Small intestine (tissue), 7 donors: ENCODE results near the gene SCT. TPM values are rescaled to one million over a fixed set of nuclear protein-coding genes. Genes with fewer than 3 reads are reported as not detected.

Experiments used
- DNase-seq, 2 donors: peaks; one replicate each; pipeline versions ENCODE4 v3.0.0 to v3.0.0-alpha.2; 2013
- FAIRE-seq: peaks from 2 replicates; lab custom pipeline; 2012; peaks lifted over from hg19 to GRCh38; lab: Jason Lieb, UNC
- H3K27ac ChIP-seq, 3 donors: one replicate each; pipeline ENCODE4 v1.5.1; 2013; ENCODE audit warnings: low read length in 2 of 3, mild to moderate bottlenecking in 2 of 3, control low read depth in 1 of 3, inconsistent platforms in 1 of 3, low read depth in 1 of 3, moderate library complexity in 1 of 3
- H3K27me3 ChIP-seq, 3 donors: one replicate each; pipeline ENCODE4 v1.6.1; 2013; ENCODE audit warnings: low read length in 3 of 3, inconsistent platforms in 1 of 3; ENCODE audit not compliant: control insufficient read depth in 3 of 3, insufficient read depth in 3 of 3
- H3K36me3 ChIP-seq, 3 donors: one replicate each; pipeline ENCODE4 v1.6.1; 2013; ENCODE audit warnings: low read length in 3 of 3, inconsistent platforms in 1 of 3, low read depth in 1 of 3, mild to moderate bottlenecking in 1 of 3, moderate library complexity in 1 of 3; ENCODE audit not compliant: control insufficient read depth in 3 of 3, insufficient read depth in 2 of 3
- H3K4me1 ChIP-seq, 3 donors: one replicate each; pipeline ENCODE4 v1.6.1; 2013; ENCODE audit warnings: low read length in 2 of 3, inconsistent platforms in 1 of 3, low read depth in 1 of 3, mild to moderate bottlenecking in 1 of 3, moderate library complexity in 1 of 3; ENCODE audit not compliant: control insufficient read depth in 3 of 3, insufficient read depth in 2 of 3
- H3K4me3 ChIP-seq, 3 donors: one replicate each; pipeline ENCODE4 v1.5.1; 2013; ENCODE audit warnings: low read length in 3 of 3, control low read depth in 1 of 3, inconsistent platforms in 1 of 3, low read depth in 1 of 3, mild to moderate bottlenecking in 1 of 3, moderate library complexity in 1 of 3
- H3K9me3 ChIP-seq, 2 donors: one replicate each; pipeline ENCODE4 v1.6.1; 2013; ENCODE audit warnings: low read depth in 1 of 2, low read length in 1 of 2; ENCODE audit not compliant: control insufficient read depth in 2 of 2, insufficient read depth in 1 of 2
- WGBS, 3 donors: extraction: QIAGEN DNeasy Blood & Tissue Kit; methylation state at CpG; one replicate each; pipeline ENCODE4 v1.1.7; 2013; 5-methylcytosine and 5-hydroxymethylcytosine counted together
- polyA plus RNA-seq, 4 donors: library from polyadenylated mRNA; stranded (reverse) in 3 of 4; unstranded in 1 of 4; fragments of 200-250 nt in 3 of 4; fragments of 120-200 nt in 1 of 4; gene quantifications; one replicate each; pipeline versions ENCODE4 v1.2.1 to v1.2.3, GENCODE V29; 2013
- donor health status: healthy with polysubstance abuse.
- donor health status: control.
- donor health status: control.
- donor health status: Bipolar disorder and iron deficiency.
- donor health status: healthy.

Gene SCT
- polyA plus RNA-seq, 4 donors = 4.8 to 114 (median 22.3) TPM

DNA sequence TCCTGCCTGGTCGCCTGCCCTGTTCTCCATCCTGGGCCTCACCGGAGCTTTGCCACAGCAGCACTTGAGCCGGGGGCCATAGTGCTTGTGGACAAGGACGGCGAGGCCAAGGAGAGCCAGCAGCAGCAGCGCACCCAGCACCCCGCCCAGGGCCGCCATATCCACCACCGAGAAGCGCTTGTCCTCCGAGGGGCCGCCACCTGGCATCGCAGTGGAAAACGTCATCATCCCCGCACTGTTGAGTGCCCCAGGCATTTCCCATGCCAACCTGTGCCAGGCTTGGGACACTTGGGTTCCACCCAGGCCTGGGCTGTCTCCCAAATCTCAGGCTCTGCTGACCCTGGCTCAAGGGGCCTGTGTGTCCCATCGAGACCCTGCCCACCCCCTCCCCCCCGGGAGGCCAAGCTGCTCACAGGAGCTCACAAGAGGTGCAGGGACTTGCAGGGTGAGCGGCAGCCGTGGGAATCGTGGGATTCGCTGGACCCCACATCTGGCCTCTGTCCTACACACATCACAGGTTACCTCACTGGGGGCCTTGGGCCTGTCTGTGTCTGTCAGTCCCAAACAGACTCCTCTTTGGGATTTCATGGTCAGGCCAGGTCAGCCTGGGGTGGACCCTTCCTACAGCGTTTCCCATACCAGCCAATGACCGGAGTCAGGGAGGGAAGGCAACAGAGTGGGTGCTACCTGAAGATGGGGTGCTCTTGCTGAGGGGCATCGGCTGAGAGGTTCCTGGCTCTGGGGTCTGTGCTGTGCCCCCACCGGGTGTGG is 8.9 kb downstream of the SCT start:
- 87 to 91% (median 88%) methylated on average over 22 to 25 of the region's 25 CpGs for whole genome bisulfite sequencing, 3 donors
- H3K9me3 ChIP-seq = no peaks in the 10 kb centered on the region
- DNase-seq (no peak), FAIRE-seq (no peak)
- no peak overlapping the region for H3K4me3 ChIP-seq
- no peak overlapping the region for H3K27ac ChIP-seq
- peaks cover 0 to 86% (median 12%) of the 10 kb centered on the region in 3 donors for H3K36me3 ChIP-seq
- peaks cover under 1 to 44% (median 7%) of the 10 kb centered on the region in 3 donors for H3K4me1 ChIP-seq
- H3K27me3 ChIP-seq = no peaks in the 10 kb centered on the region

DNA sequence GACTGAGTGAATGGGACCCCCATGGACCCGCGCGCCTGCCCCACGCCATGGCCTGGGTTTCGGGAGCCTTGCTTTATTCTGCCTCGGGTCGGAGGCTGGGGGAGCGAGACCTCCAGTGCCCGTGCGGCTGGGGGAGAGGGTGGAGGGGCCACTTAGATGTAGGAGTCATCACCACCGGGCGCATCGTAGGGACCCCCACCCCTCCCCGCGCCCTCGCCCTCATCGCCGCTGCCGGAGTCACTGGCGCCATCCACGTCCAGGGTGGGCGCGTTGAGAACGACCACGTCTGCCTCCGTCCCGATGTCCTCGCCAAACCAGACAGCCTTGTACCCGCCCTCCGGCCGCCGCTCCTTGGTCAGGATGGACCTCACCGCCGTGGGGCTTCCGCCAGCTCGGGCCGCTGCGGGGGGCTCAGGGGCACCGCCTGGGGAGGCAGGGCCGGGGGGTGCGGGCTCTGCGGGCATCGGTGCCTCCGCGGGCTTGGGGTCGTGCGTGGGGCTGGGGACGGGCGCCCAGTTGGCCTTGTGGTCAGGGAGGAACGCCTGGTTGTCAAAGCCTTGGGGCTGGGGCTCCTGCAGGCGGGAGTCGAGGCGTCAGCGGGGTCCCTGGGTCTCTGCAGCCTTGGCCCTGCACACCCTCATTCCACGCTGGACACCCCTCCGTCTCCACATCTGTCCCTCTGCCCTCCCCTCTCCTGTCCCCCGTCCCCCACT is 9.6 kb downstream of the SCT start:
- Histone ChIP-seq H3K4me3 (no peak overlapping the region), H3K36me3 (peaks cover 6 to 86% (median 13%) of the 10 kb centered on the region in 3 donors), H3K27me3 (no peaks in the 10 kb centered on the region), H3K27ac (no peak overlapping the region), H3K4me1 (peaks cover 4 to 45% (median 7%) of the 10 kb centered on the region in 3 donors), H3K9me3 (no peaks in the 10 kb centered on the region)
- FAIRE-seq = no peak
- WGBS, 3 donors = 90 to 91% (median 90%) methylated on average over 52 to 57 of the region's 57 CpGs
- DNase-seq = no peak

DNA sequence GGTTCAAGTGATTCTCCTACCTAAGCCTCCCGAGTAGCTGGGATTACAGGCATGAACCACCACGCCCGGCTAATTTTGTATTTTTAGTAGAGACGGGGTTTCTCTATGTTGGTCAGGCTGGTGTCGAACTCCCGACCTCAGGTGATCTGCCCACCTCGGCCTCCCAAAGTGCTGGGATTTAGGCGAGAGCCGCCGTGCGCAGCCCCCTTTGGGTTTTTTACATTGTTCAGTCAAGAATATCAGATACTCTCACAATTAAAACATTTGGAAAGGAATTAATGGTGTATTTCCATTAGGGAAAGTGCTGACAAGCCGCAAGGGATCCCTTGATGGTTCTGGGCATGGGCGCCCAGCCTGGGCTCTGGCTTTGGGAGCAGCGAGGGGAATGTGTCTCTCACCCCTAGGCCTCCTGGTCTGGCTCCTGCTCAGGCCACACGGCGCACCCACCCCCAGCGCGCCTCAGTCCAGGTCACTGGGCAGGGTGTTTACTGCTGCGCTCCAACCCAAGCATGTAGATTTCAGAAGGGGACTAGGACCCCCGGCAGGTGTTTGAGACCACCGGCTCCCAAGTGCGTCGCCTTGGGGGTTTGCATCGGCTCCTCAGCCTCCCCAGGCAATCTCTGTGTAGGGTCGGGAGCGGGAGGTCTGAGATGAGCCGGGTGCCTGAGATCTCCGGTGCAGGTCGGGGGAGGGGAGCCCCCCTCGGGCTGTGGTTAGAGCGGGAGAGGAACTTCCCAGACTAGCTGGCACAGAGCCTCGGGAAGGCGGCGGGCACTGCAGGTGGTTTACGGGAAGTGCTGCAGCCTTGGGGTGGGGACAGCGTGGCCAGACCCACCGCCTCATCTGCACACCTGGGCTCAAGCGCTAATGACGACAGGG is 10.4 kb downstream of the SCT start:
- peaks cover 10 to 87% (median 13%) of the 10 kb centered on the region in 3 donors for H3K36me3 ChIP-seq
- no peak for DNase-seq
- no peak for FAIRE-seq
- WGBS, 3 donors = 71 to 77% (median 74%) methylated on average over 38 to 39 of the region's 39 CpGs
- peaks cover 4 to 39% (median 7%) of the 10 kb centered on the region in 3 donors for H3K4me1 ChIP-seq
- peak overlapping the region; percentile 84 to 96 (median 94) for H3K27ac ChIP-seq
- peak overlapping the region in 1 of 3 donors; percentile 74 for H3K4me3 ChIP-seq
- H3K9me3 ChIP-seq = no peaks in the 10 kb centered on the region
- H3K27me3 ChIP-seq = no peaks in the 10 kb centered on the region

DNA sequence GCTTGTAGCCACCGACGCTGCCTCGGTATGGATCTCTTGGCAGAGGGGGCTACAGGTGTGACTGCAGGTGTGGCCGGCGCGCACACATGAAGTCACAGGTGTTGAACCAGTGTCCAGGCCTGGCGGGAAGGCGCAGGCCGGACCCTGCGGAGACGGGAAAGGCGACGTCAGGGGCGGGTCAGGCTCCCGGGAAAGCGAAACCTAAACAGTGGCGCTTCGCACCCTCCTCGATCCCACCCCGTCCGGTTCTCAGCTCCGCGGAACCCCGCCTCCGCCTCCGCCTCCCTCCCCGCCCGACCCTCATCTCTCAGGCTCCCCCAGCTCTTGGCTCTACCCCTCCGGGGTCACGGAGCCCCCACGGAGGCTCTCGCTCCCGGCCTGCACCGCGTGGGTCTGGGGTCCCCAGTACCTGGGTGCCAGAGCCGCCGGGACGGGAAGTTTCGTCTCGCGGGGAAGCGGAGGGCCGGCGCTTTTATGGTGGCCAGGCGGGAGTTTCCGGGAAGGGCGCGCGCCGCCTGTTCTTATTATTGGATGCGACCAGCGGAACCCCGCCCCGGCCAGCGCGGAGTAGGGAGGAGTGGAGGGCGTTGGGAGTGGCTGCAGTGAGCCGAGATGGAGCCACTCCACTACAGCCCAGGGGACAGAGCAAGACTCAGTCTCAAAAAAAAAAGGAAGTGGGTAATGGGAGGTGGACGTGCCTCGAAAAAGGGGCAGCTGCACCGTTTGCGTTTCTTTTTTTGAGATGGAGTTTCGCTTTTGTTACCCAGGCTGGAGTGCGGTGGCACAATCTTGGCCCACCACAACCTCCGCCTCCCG is 11.3 kb downstream of the SCT start, which contains the start of gene IRF7:
TSS of gene IRF7 (minus strand) at position 447 of the 816 bp plus-strand sequence. CDS start 586 bp downstream, outside the sequence.
- peak; percentile 95 to 97 for DNase-seq
- H3K27me3 ChIP-seq = no peaks in the 10 kb centered on the region
- peak within 1 kb of the TSS; percentile 84 to 96 (median 94) for H3K27ac ChIP-seq
- no peak for FAIRE-seq
- 2 to 3% (median 2%) methylated on average over 63 to 66 of the region's 66 CpGs for WGBS, 3 donors
- H3K9me3 ChIP-seq = no peaks in the 10 kb centered on the region
- H3K4me3 ChIP-seq = peak within 1 kb of the TSS; percentile 59 to 77 (median 74)
- H3K4me1 ChIP-seq = peaks cover 4 to 33% (median 7%) of the 10 kb centered on the region in 3 donors
- peaks cover 10 to 87% (median 10%) of the 10 kb centered on the region in 3 donors for H3K36me3 ChIP-seq

DNA sequence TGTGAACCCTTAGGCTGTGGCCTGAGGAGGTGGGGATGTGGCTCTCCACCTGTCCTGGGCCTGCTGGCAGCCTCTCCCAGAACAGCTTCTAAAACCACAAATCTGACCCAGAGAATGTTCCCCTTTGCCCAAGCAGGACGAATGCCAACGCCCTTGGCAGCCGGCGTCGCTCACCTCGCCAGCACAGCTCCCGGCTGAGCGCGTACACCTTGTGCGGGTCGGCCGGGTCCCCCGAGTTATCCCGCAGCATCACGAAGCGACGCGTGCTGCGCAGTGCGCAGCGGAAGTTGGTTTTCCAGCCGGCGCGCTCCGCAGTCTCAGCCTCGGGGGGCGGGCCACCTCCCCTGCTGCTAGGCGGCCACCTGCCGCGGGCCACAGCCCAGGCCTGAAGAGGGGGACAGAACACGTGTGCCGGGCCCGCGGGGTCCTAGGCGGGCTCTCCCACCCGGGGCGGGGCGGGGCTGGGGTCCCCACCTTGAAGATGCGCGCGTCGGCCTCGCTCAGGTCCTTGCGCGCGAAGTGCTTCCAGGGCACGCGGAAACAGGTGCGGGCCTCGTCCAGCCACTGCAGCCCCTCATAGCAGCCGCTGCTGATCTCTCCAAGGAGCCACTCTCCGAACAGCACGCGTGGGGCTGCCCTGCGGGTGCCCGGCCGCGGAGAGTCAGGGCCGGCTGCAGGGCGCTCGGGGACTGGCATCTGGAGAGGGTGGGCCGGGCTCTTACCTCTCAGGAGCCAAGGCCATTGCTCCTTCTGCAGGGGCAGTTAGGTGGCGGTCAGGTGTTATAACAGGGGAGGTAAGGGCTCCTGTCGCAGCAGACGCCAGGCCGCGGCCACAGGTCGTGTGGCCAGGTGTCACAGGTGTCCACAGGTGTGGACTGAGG is 12.1 kb downstream of the SCT start:
- Histone ChIP-seq H3K4me3 (peak overlapping the region; percentile 59 to 77 (median 74)), H3K4me1 (peaks cover 4 to 33% (median 7%) of the 10 kb centered on the region in 3 donors), H3K36me3 (peaks cover 12 to 87% (median 17%) of the 10 kb centered on the region in 3 donors), H3K27ac (peak overlapping the region; percentile 84 to 96 (median 94)), H3K9me3 (no peaks in the 10 kb centered on the region), H3K27me3 (no peaks in the 10 kb centered on the region)
- WGBS, 3 donors = 18 to 50% (median 23%) methylated on average over 62 to 68 of the region's 68 CpGs
- DNase-seq (peak in 1 of 2 donors; percentile 54), FAIRE-seq (no peak)

DNA sequence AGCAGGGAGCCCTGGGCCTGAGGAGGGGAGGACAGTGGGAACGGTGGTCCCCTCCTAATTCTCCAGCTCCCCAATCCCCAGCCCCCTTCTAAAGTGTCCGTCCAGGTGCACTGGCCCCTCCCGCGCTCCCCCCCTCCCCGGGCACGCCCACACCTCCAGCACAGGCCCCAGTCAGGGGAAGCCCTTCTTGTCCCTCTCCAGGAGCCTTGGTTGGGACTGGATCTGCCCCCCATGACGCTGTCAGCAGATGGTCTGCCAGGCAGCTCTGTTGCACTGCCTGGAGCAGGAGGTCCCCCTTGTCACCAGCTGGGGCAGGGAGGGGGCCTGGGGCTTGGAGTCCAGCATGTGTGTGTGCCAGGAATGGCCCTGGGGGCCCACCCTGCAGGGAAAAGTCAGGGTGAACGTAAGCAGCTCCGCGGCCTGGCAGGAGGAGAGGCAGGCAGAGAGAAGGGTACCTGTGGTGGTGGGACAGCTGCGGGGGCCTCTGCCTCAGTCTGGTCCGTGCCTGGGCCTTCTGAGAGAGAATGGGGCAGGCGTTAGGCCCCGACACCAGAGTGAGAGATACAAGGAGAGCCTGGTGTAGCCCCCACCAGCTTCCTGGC is 12.9 kb downstream of the SCT start:
- Histone ChIP-seq H3K27ac (peak overlapping the region; percentile 59 to 96 (median 84)), H3K4me1 (peaks cover 4 to 33% (median 7%) of the 10 kb centered on the region in 3 donors), H3K27me3 (no peaks in the 10 kb centered on the region), H3K36me3 (peaks cover 13 to 87% (median 21%) of the 10 kb centered on the region in 3 donors), H3K4me3 (peak overlapping the region in 1 of 3 donors; percentile 59), H3K9me3 (no peaks in the 10 kb centered on the region)
- WGBS, 3 donors = 27 to 63% (median 52%) methylated on average over 10 to 14 of the region's 14 CpGs
- no peak for DNase-seq
- FAIRE-seq = no peak
